Vagina (tissue), 2 donors: Measurements from ENCODE around the gene FAM222A. TPM values are rescaled to one million over a fixed set of nuclear protein-coding genes. Genes with fewer than 3 reads are reported as not detected.

Experiments used
- DNase-seq, 2 donors: peaks; one replicate each; pipeline ENCODE4 v3.0.0-alpha.2; 2017; ENCODE audit errors: extremely low spot score in 2 of 2
- H3K27ac ChIP-seq: fragments of 200-600 bp; sonication (generic); one replicate; pipeline ENCODE4 v1.5.1; 2019
- H3K27me3 ChIP-seq: fragments of 200-600 bp; sonication (generic); one replicate; pipeline ENCODE4 v1.5.1; 2019
- H3K36me3 ChIP-seq, 2 donors: fragments of 200-600 bp; sonication (generic); one replicate each; pipeline ENCODE4 v1.5.1; 2017 to 2019
- H3K4me1 ChIP-seq: fragments of 200-600 bp; sonication (generic); one replicate; pipeline ENCODE4 v1.5.1; 2019
- H3K4me3 ChIP-seq, 2 donors: fragments of 200-600 bp; sonication (generic); 1 replicate in 1 of 2; 2 replicates in 1 of 2; pipeline ENCODE4 v1.5.1; 2016 to 2019
- H3K9me3 ChIP-seq: fragments of 200-600 bp; sonication (generic); one replicate; pipeline ENCODE4 v1.5.1; 2019
- POLR2A ChIP-seq, 2 donors: fragments of 450-650 bp; IDR thresholded peaks; one replicate each; pipeline ENCODE4 v1.6.1; 2017; ENCODE audit warnings: antibody characterized with exemption in 2 of 2, mild to moderate bottlenecking in 2 of 2, moderate library complexity in 2 of 2
- POLR2AphosphoS5 ChIP-seq, 2 donors: sonication (generic); formaldehyde crosslinking; IDR thresholded peaks; one replicate each; pipeline ENCODE4 v1.9.0; 2017; ENCODE audit warnings: antibody characterized with exemption in 2 of 2, mild to moderate bottlenecking in 2 of 2, low read depth in 1 of 2; ENCODE audit not compliant: insufficient read depth in 1 of 2
- intact Hi-C: fragments of 100-400 bp; cut with DNase I; formaldehyde crosslinking; loops from one replicate; pipeline ENCODE4 v1.15.1; 2023
- total RNA-seq: library from RNA; depleted of rRNA; stranded (reverse); fragments of >200 nt; gene quantifications from one replicate; pipeline ENCODE4 v1.2.3, GENCODE V29; 2016
- TF ChIP-seq, protein P1 (sequence below), 3 experiments: fragments of 450-650 bp in 2 of 3; fragments of 200-600 bp in 1 of 3; sonication (generic) in 1 of 3; IDR thresholded peaks; one replicate each; pipeline ENCODE4 v1.5.1; 2017 to 2019; ENCODE audit warnings: antibody characterized with exemption in 3 of 3, mild to moderate bottlenecking in 2 of 3, moderate library complexity in 2 of 3

Gene FAM222A
- total RNA-seq, 1 donor from 2014 or later = 1.5 TPM

DNA sequence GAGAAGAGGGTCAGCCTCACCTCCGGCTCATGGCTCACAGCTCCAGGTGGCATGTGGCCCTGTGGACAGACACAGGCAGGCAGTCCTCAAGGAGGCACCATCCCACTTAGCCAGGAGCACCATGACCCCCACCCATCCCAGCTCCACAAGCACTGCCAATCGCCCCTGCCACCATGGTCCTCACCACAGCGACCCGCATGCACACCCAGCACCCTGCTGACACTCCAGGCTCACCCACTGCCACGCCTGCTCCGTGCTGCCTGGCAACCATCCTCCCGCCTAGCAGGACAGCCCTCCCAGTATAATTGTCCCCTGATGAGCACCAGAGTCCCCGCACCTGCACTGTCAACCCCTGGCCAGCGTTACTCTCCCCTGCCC is 68.7 kb downstream of the FAM222A start:
- DNase-seq = no peak
- TF ChIP-seq POLR2A (IDR thresholded peaks at IDR 0.05) (no peak), POLR2AphosphoS5 (IDR thresholded peaks at IDR 0.05; ENCODE audit: insufficient read depth in 1 of 2, low read depth in 1 of 2) (no peak)
- TF ChIP-seq, protein P1, sequence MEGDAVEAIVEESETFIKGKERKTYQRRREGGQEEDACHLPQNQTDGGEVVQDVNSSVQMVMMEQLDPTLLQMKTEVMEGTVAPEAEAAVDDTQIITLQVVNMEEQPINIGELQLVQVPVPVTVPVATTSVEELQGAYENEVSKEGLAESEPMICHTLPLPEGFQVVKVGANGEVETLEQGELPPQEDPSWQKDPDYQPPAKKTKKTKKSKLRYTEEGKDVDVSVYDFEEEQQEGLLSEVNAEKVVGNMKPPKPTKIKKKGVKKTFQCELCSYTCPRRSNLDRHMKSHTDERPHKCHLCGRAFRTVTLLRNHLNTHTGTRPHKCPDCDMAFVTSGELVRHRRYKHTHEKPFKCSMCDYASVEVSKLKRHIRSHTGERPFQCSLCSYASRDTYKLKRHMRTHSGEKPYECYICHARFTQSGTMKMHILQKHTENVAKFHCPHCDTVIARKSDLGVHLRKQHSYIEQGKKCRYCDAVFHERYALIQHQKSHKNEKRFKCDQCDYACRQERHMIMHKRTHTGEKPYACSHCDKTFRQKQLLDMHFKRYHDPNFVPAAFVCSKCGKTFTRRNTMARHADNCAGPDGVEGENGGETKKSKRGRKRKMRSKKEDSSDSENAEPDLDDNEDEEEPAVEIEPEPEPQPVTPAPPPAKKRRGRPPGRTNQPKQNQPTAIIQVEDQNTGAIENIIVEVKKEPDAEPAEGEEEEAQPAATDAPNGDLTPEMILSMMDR (IDR thresholded peaks at IDR 0.05) = no peak
- Histone ChIP-seq H3K36me3 (no peaks in the 10 kb centered on the region), H3K4me1 (no peaks in the 10 kb centered on the region), H3K27ac (no peak overlapping the region), H3K4me3 (no peak overlapping the region), H3K9me3 (no peaks in the 10 kb centered on the region), H3K27me3 (no peaks in the 10 kb centered on the region)
- intact Hi-C loops = no loop called here

DNA sequence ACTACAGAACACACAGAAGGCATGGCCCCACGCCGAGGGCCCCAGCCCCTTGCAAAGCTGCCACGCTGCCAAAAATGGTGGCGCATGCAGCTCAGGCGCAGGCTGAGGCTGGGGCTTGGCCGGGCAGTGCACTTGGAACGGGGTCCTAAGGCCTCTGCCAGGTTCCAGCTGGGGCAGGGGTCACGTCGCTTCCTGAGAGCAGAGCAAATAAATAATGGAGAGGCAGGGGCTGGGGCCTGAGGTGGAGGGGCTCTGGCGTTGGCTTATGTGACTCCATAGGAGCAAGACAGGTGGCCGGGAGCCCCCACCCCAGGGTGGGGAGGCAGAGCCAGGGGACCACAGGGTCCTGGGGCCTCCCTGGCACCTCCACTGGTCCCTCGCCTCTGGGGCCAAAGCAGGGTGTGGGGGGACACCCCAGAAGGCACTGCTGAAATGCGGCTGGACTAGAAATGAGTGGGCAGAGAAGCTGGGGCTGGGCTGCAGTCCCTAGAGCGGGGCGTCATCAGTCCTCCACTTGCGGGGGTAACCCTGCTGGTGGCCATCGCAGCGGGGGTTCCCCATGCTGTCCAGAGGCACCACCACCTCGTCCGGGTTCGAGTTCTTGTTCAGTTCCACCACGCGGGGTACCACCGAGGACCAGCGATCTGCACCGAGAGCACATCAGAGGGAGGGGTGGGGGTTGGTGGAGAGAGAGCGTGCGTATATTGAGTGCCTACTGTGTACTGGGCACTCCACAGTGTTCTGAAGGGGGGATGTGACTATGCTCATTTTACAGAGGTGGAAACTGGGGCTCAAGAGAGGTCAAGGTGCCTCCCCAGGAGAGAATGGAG is 69.7 kb downstream of the FAM222A start:
- intact Hi-C loops = no loop called here
- TF ChIP-seq POLR2AphosphoS5 (IDR thresholded peaks at IDR 0.05; ENCODE audit: insufficient read depth in 1 of 2, low read depth in 1 of 2) (no peak), POLR2A (IDR thresholded peaks at IDR 0.05) (no peak)
- TF ChIP-seq, protein P1 (IDR thresholded peaks at IDR 0.05) = no peak

GRCh38 chr12:109783965-109784244 is 70.3 kb downstream of the FAM222A start:
- H3K27ac ChIP-seq = no peak overlapping the region
- H3K36me3 ChIP-seq = no peaks in the 10 kb centered on the region
- DNase-seq = no peak
- no peaks in the 10 kb centered on the region for H3K9me3 ChIP-seq
- intact Hi-C loops = no loop called here
- H3K4me3 ChIP-seq = no peak overlapping the region
- no peak for TF ChIP-seq POLR2A (IDR thresholded peaks at IDR 0.05)
- no peak for TF ChIP-seq POLR2AphosphoS5 (IDR thresholded peaks at IDR 0.05; ENCODE audit: insufficient read depth in 1 of 2, low read depth in 1 of 2)
- TF ChIP-seq, protein P1 (IDR thresholded peaks at IDR 0.05) = no peak
- no peaks in the 10 kb centered on the region for H3K4me1 ChIP-seq
- no peaks in the 10 kb centered on the region for H3K27me3 ChIP-seq

More for the DNA sequence above, 69.7 kb downstream of the FAM222A start:
- DNase-seq = no peak
- no peaks in the 10 kb centered on the region for H3K36me3 ChIP-seq
- H3K4me1 ChIP-seq = no peaks in the 10 kb centered on the region
- H3K27ac ChIP-seq = no peak overlapping the region
- no peaks in the 10 kb centered on the region for H3K27me3 ChIP-seq
- no peaks in the 10 kb centered on the region for H3K9me3 ChIP-seq
- no peak overlapping the region for H3K4me3 ChIP-seq

- intact Hi-C loops = no loop called here
- no peak for DNase-seq
- TF ChIP-seq POLR2A (IDR thresholded peaks at IDR 0.05) = no peak
- Histone ChIP-seq H3K27ac (no peak overlapping the region), H3K36me3 (no peaks in the 10 kb centered on the region), H3K27me3 (no peaks in the 10 kb centered on the region), H3K4me1 (no peaks in the 10 kb centered on the region), H3K4me3 (no peak overlapping the region), H3K9me3 (no peaks in the 10 kb centered on the region)
Measured at GRCh38 chr12:109785854-109786253, 72.2 kb downstream of the FAM222A start.

DNA sequence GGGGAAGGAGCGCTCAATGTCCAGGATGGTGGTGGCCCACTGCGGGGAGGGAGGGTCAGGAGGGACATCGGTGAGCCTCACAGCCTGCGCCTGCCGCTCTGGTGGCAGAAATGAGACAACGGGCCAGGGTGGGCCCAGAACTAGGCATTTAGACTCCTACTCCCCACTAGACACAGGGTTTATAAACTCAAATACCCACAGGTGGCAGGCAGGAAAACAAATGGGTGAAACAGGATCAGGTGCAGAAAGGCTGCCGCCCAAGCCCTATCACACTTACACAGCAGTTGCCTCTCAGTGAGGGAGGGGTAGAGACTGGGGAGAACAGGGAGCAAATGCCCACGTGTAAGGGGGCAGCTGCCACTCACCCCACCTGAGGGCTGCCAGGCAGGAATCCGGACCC is 73.2 kb downstream of the FAM222A start:
- Histone ChIP-seq H3K4me3 (no peak overlapping the region), H3K36me3 (no peaks in the 10 kb centered on the region), H3K27me3 (no peaks in the 10 kb centered on the region), H3K9me3 (no peaks in the 10 kb centered on the region), H3K27ac (no peak overlapping the region), H3K4me1 (no peaks in the 10 kb centered on the region)
- intact Hi-C loops = no loop called here
- no peak for DNase-seq
- TF ChIP-seq POLR2A (IDR thresholded peaks at IDR 0.05) = no peak
- TF ChIP-seq POLR2AphosphoS5 (IDR thresholded peaks at IDR 0.05; ENCODE audit: insufficient read depth in 1 of 2, low read depth in 1 of 2) = no peak
- TF ChIP-seq, protein P1 (IDR thresholded peaks at IDR 0.05) = no peak
